Trophoblast cell (in vitro differentiated cells and primary cell): ENCODE measurements around the gene SLC2A10.

ENCODE experiments used
- DNase-seq, 2 donors: peaks; one replicate each; pipeline ENCODE4 v3.0.0-alpha.2; 2016
- H2AFZ ChIP-seq: 2 replicates; pipeline ENCODE4 v1.6.1; 2013; ENCODE audit warnings: low read length, moderate library complexity, mild to moderate bottlenecking; ENCODE audit not compliant: insufficient read depth, poor library complexity
- H2AK5ac ChIP-seq: 2 replicates; pipeline ENCODE4 v1.6.1; 2013; ENCODE audit warnings: mild to moderate bottlenecking, low read length
- H2BK120ac ChIP-seq: 2 replicates; pipeline ENCODE4 v1.6.1; 2013; ENCODE audit warnings: low read length, mild to moderate bottlenecking, moderate library complexity; ENCODE audit not compliant: insufficient read depth, poor library complexity
- H2BK12ac ChIP-seq: 2 replicates; pipeline ENCODE4 v1.6.1; 2013; ENCODE audit warnings: mild to moderate bottlenecking, low read length, moderate library complexity
- H2BK5ac ChIP-seq: 2 replicates; pipeline ENCODE4 v1.6.1; 2013; ENCODE audit warnings: low read length, low read depth, moderate library complexity, mild to moderate bottlenecking; ENCODE audit not compliant: poor library complexity
- H3K14ac ChIP-seq: 2 replicates; pipeline ENCODE4 v1.6.1; 2013; ENCODE audit warnings: mild to moderate bottlenecking, low read length
- H3K18ac ChIP-seq: 2 replicates; pipeline ENCODE4 v1.6.1; 2013; ENCODE audit warnings: mild to moderate bottlenecking, low read length
- H3K23ac ChIP-seq: 2 replicates; pipeline ENCODE4 v1.6.1; 2013; ENCODE audit warnings: low read length
- H3K27ac ChIP-seq: 2 replicates; pipeline ENCODE4 v1.5.1; 2013; ENCODE audit warnings: low read depth, mild to moderate bottlenecking, inconsistent platforms, low read length, moderate library complexity
- H3K27me3 ChIP-seq: 2 replicates; pipeline ENCODE4 v1.6.1; 2013; ENCODE audit warnings: inconsistent platforms, mild to moderate bottlenecking, low read length, moderate library complexity; ENCODE audit not compliant: insufficient read depth
- H3K36me3 ChIP-seq, 2 experiments: 1 replicate in 1 of 2; 2 replicates in 1 of 2; pipeline ENCODE4 v1.6.1; 2013; ENCODE audit warnings: low read length in 2 of 2, mild to moderate bottlenecking in 2 of 2, moderate library complexity in 1 of 2; ENCODE audit not compliant: insufficient read depth in 2 of 2, control insufficient read depth in 1 of 2
- H3K4ac ChIP-seq: 2 replicates; pipeline ENCODE4 v1.6.1; 2013; ENCODE audit warnings: low read depth, mild to moderate bottlenecking, low read length, moderate library complexity
- H3K4me1 ChIP-seq, 2 experiments: 1 replicate in 1 of 2; 2 replicates in 1 of 2; pipeline ENCODE4 v1.6.1; 2013; ENCODE audit warnings: low read length in 2 of 2, mild to moderate bottlenecking in 2 of 2, moderate library complexity in 1 of 2; ENCODE audit not compliant: insufficient read depth in 2 of 2, control insufficient read depth in 1 of 2
- H3K4me2 ChIP-seq: 2 replicates; pipeline ENCODE4 v1.6.1; 2013; ENCODE audit warnings: inconsistent platforms, mild to moderate bottlenecking, low read length, moderate library complexity
- H3K4me3 ChIP-seq: 2 replicates; pipeline ENCODE4 v1.5.1; 2013; ENCODE audit warnings: mild to moderate bottlenecking, low read depth, low read length, inconsistent platforms
- H3K79me1 ChIP-seq: one replicate; pipeline ENCODE4 v1.6.1; 2013; ENCODE audit warnings: low read length
- H3K79me2 ChIP-seq: 2 replicates; pipeline ENCODE4 v1.6.1; 2013; ENCODE audit warnings: low read length, mild to moderate bottlenecking; ENCODE audit not compliant: control insufficient read depth, insufficient read depth, poor library complexity
- H3K9ac ChIP-seq: 2 replicates; pipeline ENCODE4 v1.6.1; 2013; ENCODE audit warnings: mild to moderate bottlenecking, low read length
- H3K9me3 ChIP-seq: 2 replicates; pipeline ENCODE4 v1.6.1; 2013; ENCODE audit warnings: low read depth, mild to moderate bottlenecking, control low read depth, inconsistent platforms, low read length; ENCODE audit not compliant: insufficient read depth
- H4K12ac ChIP-seq: 2 replicates; pipeline ENCODE4 v1.6.1; 2013; ENCODE audit warnings: low read depth, mild to moderate bottlenecking, low read length, moderate library complexity
- H4K8ac ChIP-seq: 2 replicates; pipeline ENCODE4 v1.6.1; 2013; ENCODE audit warnings: low read depth, mild to moderate bottlenecking, low read length, moderate library complexity
- H4K91ac ChIP-seq: one replicate; pipeline ENCODE4 v1.6.1; 2013; ENCODE audit warnings: low read depth, mild to moderate bottlenecking, low read length, moderate library complexity
- WGBS: extraction: QIAGEN DNeasy Blood & Tissue Kit; methylation state at CpG from one replicate; pipeline ENCODE4 v1.1.7; 2013; ENCODE audit warnings: missing lambda C conversion rate; ENCODE audit not compliant: insufficient read length, insufficient coverage; ENCODE audit errors: extremely low coverage; 5-methylcytosine and 5-hydroxymethylcytosine counted together

SLC2A10 gene

GRCh38 chr20:46712056-46712636 lies 2.7 kb downstream of the SLC2A10 start:
- Histone ChIP-seq H3K9me3 (no peaks in the 10 kb centered on the region), H2BK120ac (no peak overlapping the region), H3K4ac (no peak overlapping the region), H4K91ac (no peak overlapping the region), H3K4me3 (no peak overlapping the region), H4K12ac (no peak overlapping the region), H3K27ac (no peak overlapping the region), H3K79me2 (peaks cover 9% of the 10 kb centered on the region), H3K27me3 (no peaks in the 10 kb centered on the region), H3K23ac (no peak overlapping the region), H4K8ac (no peak overlapping the region), H3K36me3 (no peaks in the 10 kb centered on the region), H2BK12ac (no peak overlapping the region), H2AK5ac (no peak overlapping the region), H2BK5ac (no peak overlapping the region), H3K9ac (no peak overlapping the region), H3K79me1 (peaks cover 12% of the 10 kb centered on the region), H2AFZ (no peak overlapping the region), H3K14ac (no peak overlapping the region), H3K18ac (no peak overlapping the region), H3K4me2 (no peak overlapping the region), H3K4me1 (peaks cover 10 to 11% of the 10 kb centered on the region in 2 experiments)
- whole genome bisulfite sequencing, result no CpG with 5 or more reads among the region's 5 CpGs
- no peak for DNase-seq

- Histone ChIP-seq H2BK12ac (no peak overlapping the region), H3K27ac (no peak overlapping the region)
Measured at GRCh38 chr20:46713957-46714834, 4.7 kb downstream of the SLC2A10 start.

GRCh38 chr20:46715292-46715756 lies 5.9 kb downstream of the SLC2A10 start:
- Histone ChIP-seq H2AK5ac (no peak overlapping the region), H3K4ac (no peak overlapping the region), H3K4me3 (no peak overlapping the region), H3K18ac (no peak overlapping the region), H3K9ac (no peak overlapping the region), H2BK120ac (no peak overlapping the region), H4K91ac (no peak overlapping the region), H3K36me3 (no peaks in the 10 kb centered on the region), H3K9me3 (no peaks in the 10 kb centered on the region), H4K12ac (no peak overlapping the region), H3K79me2 (no peaks in the 10 kb centered on the region), H3K79me1 (no peaks in the 10 kb centered on the region), H4K8ac (no peak overlapping the region), H3K14ac (no peak overlapping the region), H2AFZ (no peak overlapping the region), H2BK5ac (no peak overlapping the region), H3K4me2 (no peak overlapping the region), H2BK12ac (no peak overlapping the region), H3K23ac (no peak overlapping the region), H3K27me3 (no peaks in the 10 kb centered on the region), H3K4me1 (peaks cover 3 to 5% of the 10 kb centered on the region in 2 experiments), H3K27ac (no peak overlapping the region)
- DNase-seq, result peak in 1 of 2 donors; percentile 18
- WGBS, result no CpG with 5 or more reads among the region's 4 CpGs

More at GRCh38 chr20:46713957-46714834, 4.7 kb downstream of the SLC2A10 start:
- H3K79me2 ChIP-seq, result peaks cover 7% of the 10 kb centered on the region
- no peaks in the 10 kb centered on the region for H3K9me3 ChIP-seq
- H3K9ac ChIP-seq, result no peak overlapping the region
- no peak for DNase-seq
- peaks cover 7 to 8% of the 10 kb centered on the region in 2 experiments for H3K4me1 ChIP-seq
- no peak overlapping the region for H4K91ac ChIP-seq
- WGBS, result no CpG with 5 or more reads among the region's 15 CpGs
- H4K12ac ChIP-seq, result no peak overlapping the region
- no peak overlapping the region for H3K4me2 ChIP-seq
- H3K4ac ChIP-seq, result no peak overlapping the region
- no peaks in the 10 kb centered on the region for H3K27me3 ChIP-seq
- no peak overlapping the region for H3K4me3 ChIP-seq
- H3K18ac ChIP-seq, result no peak overlapping the region
- no peak overlapping the region for H4K8ac ChIP-seq
- H2AK5ac ChIP-seq, result no peak overlapping the region
- no peak overlapping the region for H3K23ac ChIP-seq
- H3K79me1 ChIP-seq, result peaks cover 9% of the 10 kb centered on the region
- H3K14ac ChIP-seq, result no peak overlapping the region
- H2BK120ac ChIP-seq, result no peak overlapping the region
- H2AFZ ChIP-seq, result no peak overlapping the region
- no peak overlapping the region for H2BK5ac ChIP-seq
- H3K36me3 ChIP-seq, result no peaks in the 10 kb centered on the region

GRCh38 chr20:46717818-46718541 lies 8.5 kb downstream of the SLC2A10 start:
- H2AK5ac ChIP-seq, result no peak overlapping the region
- no peaks in the 10 kb centered on the region for H3K27me3 ChIP-seq
- H3K23ac ChIP-seq, result no peak overlapping the region
- H3K4me1 ChIP-seq, result peaks cover 0 to 2% of the 10 kb centered on the region in 2 experiments
- H2BK5ac ChIP-seq, result no peak overlapping the region
- no peak overlapping the region for H2AFZ ChIP-seq
- H3K4me2 ChIP-seq, result no peak overlapping the region
- H3K4ac ChIP-seq, result no peak overlapping the region
- no peaks in the 10 kb centered on the region for H3K79me1 ChIP-seq
- H4K91ac ChIP-seq, result no peak overlapping the region
- no peak overlapping the region for H3K18ac ChIP-seq
- no peak overlapping the region for H4K12ac ChIP-seq
- H4K8ac ChIP-seq, result no peak overlapping the region
- H3K27ac ChIP-seq, result no peak overlapping the region
- no peaks in the 10 kb centered on the region for H3K9me3 ChIP-seq
- peak; percentile 44 to 64 for DNase-seq
- no peak overlapping the region for H3K9ac ChIP-seq
- no peak overlapping the region for H2BK12ac ChIP-seq
- no peak overlapping the region for H3K4me3 ChIP-seq
- no peak overlapping the region for H3K14ac ChIP-seq
- H3K79me2 ChIP-seq, result no peaks in the 10 kb centered on the region
- H2BK120ac ChIP-seq, result no peak overlapping the region
- no CpG with 5 or more reads among the region's 9 CpGs for WGBS
- H3K36me3 ChIP-seq, result no peaks in the 10 kb centered on the region
